ENCODE measurements around the gene PLEKHM3.

GRCh38 chr2:207891086-207891844, 134.1 kb downstream of the PLEKHM3 start:
- TF ChIP-seq USF2 (IDR thresholded peaks at IDR 0.05) (no peak), MAX (IDR thresholded peaks at IDR 0.05) (no peak), RAD21 (conservative IDR thresholded peaks at IDR 0.05 in 1 of 2, IDR thresholded peaks at IDR 0.05 in 1 of 2) (no peak), FOSL2 (IDR thresholded peaks at IDR 0.05) (no peak), FOSL2 (CRISPR knock-in tag; IDR thresholded peaks at IDR 0.05) (no peak), CTCF (IDR thresholded peaks at IDR 0.05) (no peak), E2F6 (IDR thresholded peaks at IDR 0.05; ENCODE audit: borderline replicate concordance, low read depth) (no peak), EP300 (IDR thresholded peaks at IDR 0.05) (no peak), CEBPB (IDR thresholded peaks at IDR 0.05) (no peak), KDM1A (IDR thresholded peaks at IDR 0.05; ENCODE audit: low read depth) (no peak)

Measured in A549 (cell line).